H1 (cell line): ENCODE measurements around the gene COASY. TPM values are rescaled to one million over a fixed set of nuclear protein-coding genes. Genes with fewer than 3 reads are reported as not detected.

ENCODE experiments used
- CTCF ChIA-PET: fragments of 300-600 bp; sonication (Branson Sonifier 250); formaldehyde crosslinking; loops from one replicate; lab custom pipeline; 2021; ENCODE audit not compliant: partially characterized antibody; lab: Charles Lee
- POLR2A ChIA-PET: fragments of 300-600 bp; sonication (Branson Sonifier 250); formaldehyde crosslinking; loops from one replicate; lab custom pipeline; 2021; ENCODE audit warnings: inconsistent platforms; ENCODE audit not compliant: partially characterized antibody; lab: Charles Lee
- DNase-seq, 2 experiments: peaks; one replicate each; pipeline versions ENCODE4 v3.0.0 to v3.0.0-alpha.2; 2010 to 2022; ENCODE audit warnings: low spot score in 2 of 2, low read depth in 1 of 2, mixed read lengths in 1 of 2
- FAIRE-seq: peaks from 2 replicates; lab custom pipeline; 2011; peaks lifted over from hg19 to GRCh38; lab: Jason Lieb, UNC
- H2AFZ ChIP-seq: 2 replicates; pipeline ENCODE4 v1.8.1; 2012; ENCODE audit warnings: low read length, inconsistent platforms
- H2AK5ac ChIP-seq: 2 replicates; pipeline ENCODE4 v1.6.1; 2013; ENCODE audit warnings: low read depth, low read length
- H2BK120ac ChIP-seq: replicated peaks from 2 replicates; pipeline ENCODE3; 2013; ENCODE audit warnings: low read depth, low read length, inconsistent platforms
- H2BK12ac ChIP-seq: 2 replicates; pipeline ENCODE4 v1.6.1; 2013; ENCODE audit warnings: low read depth, low read length
- H2BK15ac ChIP-seq: 2 replicates; pipeline ENCODE4 v1.6.1; 2013; ENCODE audit warnings: low read length
- H2BK20ac ChIP-seq: 2 replicates; pipeline ENCODE4 v1.6.1; 2013; ENCODE audit warnings: low read length
- H2BK5ac ChIP-seq: 2 replicates; pipeline ENCODE4 v1.6.1; 2013; ENCODE audit warnings: low read depth, low read length
- H3K14ac ChIP-seq: 2 replicates; pipeline ENCODE4 v1.6.1; 2013; ENCODE audit warnings: inconsistent platforms; ENCODE audit not compliant: insufficient read length
- H3K18ac ChIP-seq: 2 replicates; pipeline ENCODE4 v1.6.1; 2013; ENCODE audit warnings: low read length; ENCODE audit errors: extremely low read depth
- H3K23ac ChIP-seq: 2 replicates; pipeline ENCODE4 v1.6.1; 2013; ENCODE audit warnings: inconsistent platforms; ENCODE audit not compliant: insufficient read length
- H3K23me2 ChIP-seq: 2 replicates; pipeline ENCODE4 v1.6.1; 2013; ENCODE audit warnings: low read depth, low read length
- H3K27ac ChIP-seq: 2 replicates; pipeline ENCODE4 v1.6.1; 2011; ENCODE audit warnings: low read depth, low read length, inconsistent platforms
- H3K27me3 ChIP-seq, 4 experiments: replicated peaks in 1 of 4; 1 replicate in 1 of 4; 2 replicates in 3 of 4; pipeline versions ENCODE4 v1.6.1 to v1.8.1; 2011 to 2013; ENCODE audit warnings: low read length in 3 of 4, mild to moderate bottlenecking in 3 of 4, inconsistent platforms in 2 of 4, mixed read lengths in 2 of 4, moderate library complexity in 1 of 4; ENCODE audit not compliant: control insufficient read depth in 3 of 4, insufficient read depth in 3 of 4; ENCODE audit errors: extremely low read depth in 1 of 4
- H3K36me3 ChIP-seq, 4 experiments: 2 replicates each; pipeline versions ENCODE4 v1.6.1 to v1.8.1; 2011 to 2013; ENCODE audit warnings: mild to moderate bottlenecking in 4 of 4, low read length in 3 of 4, moderate library complexity in 2 of 4, control low read depth in 1 of 4, inconsistent platforms in 1 of 4; ENCODE audit not compliant: insufficient read depth in 4 of 4, control insufficient read depth in 2 of 4
- H3K4ac ChIP-seq: replicated peaks from 2 replicates; pipeline ENCODE3; 2013; ENCODE audit warnings: low read length, low read depth, mixed read lengths, inconsistent platforms; ENCODE audit not compliant: insufficient read length
- H3K4me1 ChIP-seq, 4 experiments: replicated peaks in 1 of 4; 1 replicate in 1 of 4; 2 replicates in 3 of 4; pipeline versions ENCODE4 v1.6.1 to v1.8.1; 2011 to 2013; ENCODE audit warnings: low read length in 3 of 4, inconsistent platforms in 2 of 4, mixed read lengths in 1 of 4; ENCODE audit not compliant: insufficient read depth in 4 of 4, control insufficient read depth in 3 of 4
- H3K4me2 ChIP-seq, 2 experiments: 2 replicates each; pipeline versions ENCODE4 v1.6.1 to v1.8.1; 2011 to 2013; ENCODE audit warnings: low read depth in 2 of 2, low read length in 2 of 2, control low read depth in 1 of 2, inconsistent platforms in 1 of 2, mild to moderate bottlenecking in 1 of 2; ENCODE audit not compliant: insufficient read depth in 1 of 2
- H3K4me3 ChIP-seq, 4 experiments: fragments of 200-600, 300-600 bp in 1 of 4; sonication (generic), shearing (Covaris generic), sonication (Bioruptor Twin) in 1 of 4; 2 replicates each; pipeline versions ENCODE4 v1.5.1 to v1.8.1; 2011 to 2016; ENCODE audit warnings: low read length in 4 of 4, low read depth in 3 of 4, control low read depth in 2 of 4, inconsistent platforms in 2 of 4, mild to moderate bottlenecking in 2 of 4, mixed read lengths in 1 of 4, moderate library complexity in 1 of 4; ENCODE audit not compliant: insufficient read depth in 2 of 4; ENCODE audit errors: extremely low read depth in 1 of 4
- H3K56ac ChIP-seq: replicated peaks from 2 replicates; pipeline ENCODE3; 2013; ENCODE audit warnings: low read depth, mild to moderate bottlenecking, mixed read lengths, low read length, inconsistent platforms; ENCODE audit not compliant: insufficient read length
- H3K79me1 ChIP-seq: 2 replicates; pipeline ENCODE4 v1.6.1; 2013; ENCODE audit warnings: low read depth, low read length, control low read depth
- H3K79me2 ChIP-seq, 2 experiments: 2 replicates each; pipeline versions ENCODE4 v1.6.1 to v1.8.1; 2012 to 2013; ENCODE audit warnings: low read length in 2 of 2, mild to moderate bottlenecking in 2 of 2, inconsistent platforms in 1 of 2; ENCODE audit not compliant: insufficient read depth in 2 of 2, control insufficient read depth in 1 of 2
- H3K9ac ChIP-seq, 4 experiments: replicated peaks in 1 of 4; 1 replicate in 1 of 4; 2 replicates in 3 of 4; pipeline versions ENCODE4 v1.6.1 to v1.8.1; 2011 to 2013; ENCODE audit warnings: low read depth in 3 of 4, low read length in 3 of 4, control low read depth in 2 of 4, mild to moderate bottlenecking in 2 of 4, moderate library complexity in 2 of 4, inconsistent platforms in 1 of 4; ENCODE audit errors: extremely low read depth in 1 of 4
- H3K9me3 ChIP-seq, 2 experiments: 2 replicates each; pipeline versions ENCODE4 v1.6.1 to v1.8.1; 2012 to 2013; ENCODE audit warnings: mild to moderate bottlenecking in 2 of 2, moderate library complexity in 2 of 2, control low read depth in 1 of 2, inconsistent platforms in 1 of 2, low read depth in 1 of 2, low read length in 1 of 2, mixed read lengths in 1 of 2; ENCODE audit not compliant: insufficient read depth in 2 of 2
- H4K20me1 ChIP-seq, 2 experiments: replicated peaks in 1 of 2; 2 replicates each; pipeline versions ENCODE3 to v1.8.1; 2011 to 2013; ENCODE audit warnings: inconsistent platforms in 2 of 2, low read length in 2 of 2, mild to moderate bottlenecking in 1 of 2; ENCODE audit not compliant: insufficient read depth in 2 of 2, control insufficient read depth in 1 of 2
- H4K5ac ChIP-seq: 2 replicates; pipeline ENCODE4 v1.6.1; 2013; ENCODE audit warnings: low read length, low read depth, mixed read lengths, inconsistent platforms; ENCODE audit not compliant: insufficient read length
- H4K8ac ChIP-seq: 2 replicates; pipeline ENCODE4 v1.8.0; 2013; ENCODE audit warnings: mild to moderate bottlenecking, moderate library complexity, low read length, inconsistent platforms; ENCODE audit not compliant: insufficient read depth; ENCODE audit errors: extremely low read depth
- H4K91ac ChIP-seq: replicated peaks from 2 replicates; pipeline ENCODE3; 2013; ENCODE audit warnings: low read length, mixed read lengths, inconsistent platforms; ENCODE audit not compliant: insufficient read length
- CBX8 ChIP-seq: fragments of 300-800, 300-1000 bp; sonication (generic); IDR thresholded peaks from 2 replicates; pipeline ENCODE4 v1.7.1; 2016; ENCODE audit warnings: low read depth, low read length, borderline replicate concordance
- EP300 ChIP-seq, 2 experiments: IDR thresholded peaks; 1 replicate in 1 of 2; 2 replicates in 1 of 2; pipeline ENCODE4 v1.6.1; 2011 to 2012; ENCODE audit warnings: low read depth in 2 of 2, low read length in 2 of 2, mild to moderate bottlenecking in 2 of 2, borderline replicate concordance in 1 of 2, inconsistent platforms in 1 of 2, moderate library complexity in 1 of 2
- GABPA ChIP-seq: IDR thresholded peaks from 2 replicates; pipeline ENCODE4 v1.6.1; 2011; ENCODE audit warnings: mild to moderate bottlenecking, low read length, moderate library complexity, borderline replicate concordance; ENCODE audit not compliant: insufficient read depth
- KDM5A ChIP-seq: fragments of 200-600 bp; IDR thresholded peaks from 2 replicates; pipeline ENCODE4 v1.7.1; 2012; ENCODE audit warnings: mild to moderate bottlenecking, low read length, inconsistent platforms, mixed read lengths
- NRF1 ChIP-seq: IDR thresholded peaks from 2 replicates; pipeline ENCODE4 v1.6.1; 2011; ENCODE audit warnings: mild to moderate bottlenecking, low read depth, low read length, improper control_type of control experiment
- POLR2A ChIP-seq, 2 experiments: IDR thresholded peaks; 1 replicate in 1 of 2; 2 replicates in 1 of 2; pipeline ENCODE4 v1.6.1; 2011; ENCODE audit warnings: low read depth in 2 of 2, low read length in 2 of 2, mild to moderate bottlenecking in 2 of 2; ENCODE audit errors: control extremely low read depth in 1 of 2
- RXRA ChIP-seq: IDR thresholded peaks from 2 replicates; pipeline ENCODE4 v1.6.1; 2011; ENCODE audit warnings: low read depth, mild to moderate bottlenecking, low read length, moderate library complexity; ENCODE audit not compliant: insufficient read depth
- TAF7 ChIP-seq: optimal IDR thresholded peaks from 2 replicates; pipeline ENCODE3; 2011; ENCODE audit warnings: low read depth, mild to moderate bottlenecking, inconsistent platforms, low read length, moderate library complexity, borderline replicate concordance
- WGBS, 2 experiments: shearing (Covaris generic) in 1 of 2; methylation state at CpG; one replicate each; pipeline versions ENCODE4 v1.1.6 to v1.1.7; 2013 to 2015; ENCODE audit warnings: low lambda C conversion rate in 2 of 2, mixed read lengths in 2 of 2, inconsistent platforms in 1 of 2, low coverage in 1 of 2, missing lambda C conversion rate in 1 of 2; ENCODE audit not compliant: insufficient replicate concordance in 2 of 2, insufficient coverage in 1 of 2, insufficient read length in 1 of 2; ENCODE audit errors: extremely low coverage in 1 of 2, missing lambda C conversion rate in 1 of 2; 5-methylcytosine and 5-hydroxymethylcytosine counted together
- polyA plus RNA-seq, 7 experiments: library from polyadenylated mRNA; depleted of rRNA in 3 of 7; stranded (reverse) in 5 of 7; unstranded in 2 of 7; fragments of >200 nt in 5 of 7; fragments of 200-250 nt in 2 of 7; gene quantifications; 1 replicate in 5 of 7; 2 replicates in 1 of 7; 4 replicates in 1 of 7; pipeline versions ENCODE4 v1.2.1 to v1.2.3, GENCODE V29; 2011 to 2013; ENCODE audit warnings: missing spikeins in 2 of 7, mixed read lengths in 2 of 7
- total RNA-seq: library from RNA; stranded (reverse); fragmentation: NEBNext Ultra II Directional; extraction: Animal tissue kit (Norgen Biotek cat#: 25700); gene quantifications from 2 replicates; pipeline ENCODE4 v1.2.1, GENCODE V29; 2021
- TF ChIP-seq, protein P1 (sequence below): IDR thresholded peaks from 2 replicates; pipeline ENCODE4 v1.6.1; 2011; ENCODE audit warnings: low read depth, mild to moderate bottlenecking, low read length; ENCODE audit not compliant: insufficient read depth
- TF ChIP-seq, protein P2 (sequence below): IDR thresholded peaks from 2 replicates; pipeline ENCODE4 v1.6.1; 2012; ENCODE audit warnings: inconsistent platforms

Gene COASY
- total and polyA plus RNA-seq, 2 of the 8 experiments (the other 6 are each of a cell fraction or from before 2014, with no cell fraction given) = 64.5 to 100 TPM

DNA sequence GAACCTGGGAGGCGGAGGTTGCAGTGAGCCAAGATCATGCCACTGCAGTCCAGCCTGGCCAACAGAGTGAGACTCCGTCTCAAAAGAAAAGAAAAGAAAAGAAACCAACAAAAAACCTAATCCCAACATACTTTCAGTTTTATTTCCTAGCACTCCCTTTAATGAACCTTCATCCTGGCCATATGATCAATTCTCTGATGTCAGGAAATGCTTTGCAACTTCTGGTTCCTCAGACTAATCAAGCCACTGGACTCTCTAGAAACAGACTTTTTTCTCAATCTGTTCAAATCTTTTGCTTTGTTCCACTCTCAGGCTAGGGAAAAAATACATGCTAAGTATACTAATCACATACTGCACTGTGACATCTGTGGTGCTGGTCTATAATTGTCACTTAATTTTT lies 28.9 kb downstream of the COASY start:
- no peak overlapping the region for H3K27ac ChIP-seq
- TF ChIP-seq NRF1 = no peak
- no peak for TF ChIP-seq GABPA
- no peak for TF ChIP-seq EP300 (IDR thresholded peaks at IDR 0.05; ENCODE audit: borderline replicate concordance in 1 of 2, low read depth in 2 of 2, low read length in 2 of 2)
- TF ChIP-seq, protein P1, sequence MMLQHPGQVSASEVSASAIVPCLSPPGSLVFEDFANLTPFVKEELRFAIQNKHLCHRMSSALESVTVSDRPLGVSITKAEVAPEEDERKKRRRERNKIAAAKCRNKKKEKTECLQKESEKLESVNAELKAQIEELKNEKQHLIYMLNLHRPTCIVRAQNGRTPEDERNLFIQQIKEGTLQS = no peak
- TF ChIP-seq CBX8 = no peak
- TF ChIP-seq, protein P2, sequence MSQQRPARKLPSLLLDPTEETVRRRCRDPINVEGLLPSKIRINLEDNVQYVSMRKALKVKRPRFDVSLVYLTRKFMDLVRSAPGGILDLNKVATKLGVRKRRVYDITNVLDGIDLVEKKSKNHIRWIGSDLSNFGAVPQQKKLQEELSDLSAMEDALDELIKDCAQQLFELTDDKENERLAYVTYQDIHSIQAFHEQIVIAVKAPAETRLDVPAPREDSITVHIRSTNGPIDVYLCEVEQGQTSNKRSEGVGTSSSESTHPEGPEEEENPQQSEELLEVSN = no peak
- no peak for TF ChIP-seq KDM5A
- no peak for TF ChIP-seq RXRA
- no peak for TF ChIP-seq POLR2A (IDR thresholded peaks at IDR 0.05; ENCODE audit: control extremely low read depth in 1 of 2, low read depth in 2 of 2, low read length in 2 of 2)
- TF ChIP-seq TAF7 = no peak

More for the DNA sequence above, 28.9 kb downstream of the COASY start:
- Histone ChIP-seq H2AK5ac (no peak overlapping the region), H3K4me2 (no peak overlapping the region), H3K4me1 (no peaks in the 10 kb centered on the region), H4K20me1 (peaks cover 0 to 2% of the 10 kb centered on the region in 2 experiments), H3K9ac (no peak overlapping the region; a peak in 1 of 7 replicates), H3K27me3 (no peaks in the 10 kb centered on the region), H3K56ac (no peak overlapping the region), H3K23ac (no peak overlapping the region), H2BK120ac (no peak overlapping the region), H3K4me3 (no peak overlapping the region), H4K5ac (no peak overlapping the region), H4K91ac (no peak overlapping the region), H3K23me2 (no peaks in the 10 kb centered on the region), H2BK12ac (no peak overlapping the region), H3K79me2 (no peaks in the 10 kb centered on the region), H3K79me1 (peaks cover 2% of the 10 kb centered on the region; the same call in 1 of the 2 replicates), H2BK20ac (no peak overlapping the region), H2AFZ (no peak overlapping the region), H3K4ac (no peak overlapping the region), H3K18ac (no peak overlapping the region), H3K14ac (no peak overlapping the region), H2BK15ac (no peak overlapping the region), H4K8ac (no peak overlapping the region), H2BK5ac (no peak overlapping the region), H3K36me3 (peaks cover 0 to 25% (median under 1%) of the 10 kb centered on the region in 4 experiments; a peak in 3 of 8 replicates), H3K9me3 (no peaks in the 10 kb centered on the region)
- DNase-seq = no peak
- POLR2A ChIA-PET = no interaction called here
- CTCF ChIA-PET = interaction anchor here (1.2 to 4.3 kb wide), 2 partner anchors 9 to 13 kb away, joined by 3 to 15 read pairs; partner anchors contain the start of gene PSMC3IP
- no peak for FAIRE-seq
- 100% methylated on average over 2 of the region's 2 CpGs; no CpG with 5 or more reads in 1 of the 2 experiments for WGBS, 2 experiments
